Measurements from ENCODE around the gene SPTSSB. TPM values are rescaled to one million over a fixed set of nuclear protein-coding genes. Genes with fewer than 3 reads are reported as not detected.

SPTSSB gene
- total and polyA plus RNA-seq, 2 donors (not counting 1 experiment from before 2014, with no cell fraction given): not detected

- Histone ChIP-seq H3K36me3 (replicated peaks in 1 of 2; ENCODE audit: control extremely low read depth in 1 of 2, control insufficient read depth in 1 of 2, extremely low read depth in 1 of 2, insufficient read depth in 2 of 2, low read length in 1 of 2) (no peaks in the 10 kb centered on the region), H4K20me1 (ENCODE audit: control insufficient read depth, insufficient read depth, low read length, poor library complexity, severe bottlenecking) (no peaks in the 10 kb centered on the region), H3K79me2 (ENCODE audit: control insufficient read depth, insufficient read depth, low read length) (no peaks in the 10 kb centered on the region), H3K9ac (ENCODE audit: low read length) (no peak overlapping the region), H2AFZ (ENCODE audit: insufficient read depth, low read depth, low read length, poor library complexity, severe bottlenecking) (no peak overlapping the region), H3K4me2 (replicated peaks; ENCODE audit: low read depth, low read length, poor library complexity, severe bottlenecking) (no peak overlapping the region), H3K27me3 (replicated peaks in 1 of 4; ENCODE audit: control extremely low read depth in 1 of 4, control insufficient read depth in 3 of 4, insufficient read depth in 4 of 4, low read length in 3 of 4) (peaks cover 0 to 4% (median 0%) of the 10 kb centered on the region in 4 experiments), H3K4me3 (ENCODE audit: control extremely low read depth in 1 of 5, extremely low read depth in 1 of 5, insufficient read depth in 1 of 5, low read depth in 2 of 5, low read length in 4 of 5) (no peak overlapping the region), H3K4me1 (ENCODE audit: control insufficient read depth in 2 of 2, insufficient read depth in 2 of 2, low read length in 2 of 2) (no peaks in the 10 kb centered on the region), H3K27ac (ENCODE audit: low read length in 2 of 2) (no peak overlapping the region), H3K9me3 (ENCODE audit: control extremely low read depth in 1 of 3, control insufficient read depth in 2 of 3, insufficient read depth in 1 of 3, low read length in 2 of 3) (no peaks in the 10 kb centered on the region)
- Mint-ChIP-seq H3K4me1 (no peaks in the 10 kb centered on the region), H3K27me3 (peaks cover 12% of the 10 kb centered on the region), H3K9me3 (ENCODE audit: insufficient read depth) (no peaks in the 10 kb centered on the region), H3K27ac (no peak overlapping the region), H3K4me3 (no peak overlapping the region)
- ATAC-seq (ENCODE audit: low read depth) (no peak), DNase-seq (no peak)
- no CpG with 5 or more reads among the region's 1 CpG for WGBS (ENCODE audit: insufficient coverage)
- TF ChIP-seq EZH2 (IDR thresholded peaks at IDR 0.05; ENCODE audit: borderline replicate concordance, insufficient read depth, low read depth, low read length, poor library complexity, severe bottlenecking) (no peak), CTCF (IDR thresholded peaks at IDR 0.05) (no peak)
- ChIA-PET POLR2A (no interaction called here), CTCF (no interaction called here)
- intact Hi-C loops (cut with micrococcal nuclease): no loop called here
Measured at GRCh38 chr3:161356287-161356686, 15.0 kb downstream of the SPTSSB start.

GRCh38 chr3:161355508-161355907 lies 15.8 kb downstream of the SPTSSB start:
- H4K20me1 ChIP-seq (ENCODE audit: control insufficient read depth, insufficient read depth, low read length, poor library complexity, severe bottlenecking): no peaks in the 10 kb centered on the region
- CTCF ChIA-PET: no interaction called here
- no peaks in the 10 kb centered on the region for H3K79me2 ChIP-seq (ENCODE audit: control insufficient read depth, insufficient read depth, low read length)
- H2AFZ ChIP-seq (ENCODE audit: insufficient read depth, low read depth, low read length, poor library complexity, severe bottlenecking): no peak overlapping the region
- no peak overlapping the region for H3K4me3 ChIP-seq (ENCODE audit: control extremely low read depth in 1 of 5, extremely low read depth in 1 of 5, insufficient read depth in 1 of 5, low read depth in 2 of 5, low read length in 4 of 5)
- H3K27ac ChIP-seq (ENCODE audit: low read length in 2 of 2): no peak overlapping the region
- no peak overlapping the region for H3K9ac ChIP-seq (ENCODE audit: low read length)
- TF ChIP-seq EZH2 (IDR thresholded peaks at IDR 0.05; ENCODE audit: borderline replicate concordance, insufficient read depth, low read depth, low read length, poor library complexity, severe bottlenecking) (no peak), CTCF (IDR thresholded peaks at IDR 0.05) (no peak)
- ATAC-seq (ENCODE audit: low read depth): no peak
- Mint-ChIP-seq H3K27me3 (peaks cover 11% of the 10 kb centered on the region), H3K4me1 (no peaks in the 10 kb centered on the region), H3K4me3 (no peak overlapping the region), H3K9me3 (ENCODE audit: insufficient read depth) (no peaks in the 10 kb centered on the region), H3K27ac (no peak overlapping the region)
- H3K36me3 ChIP-seq (replicated peaks in 1 of 2; ENCODE audit: control extremely low read depth in 1 of 2, control insufficient read depth in 1 of 2, extremely low read depth in 1 of 2, insufficient read depth in 2 of 2, low read length in 1 of 2): no peaks in the 10 kb centered on the region
- no peak overlapping the region for H3K4me2 ChIP-seq (replicated peaks; ENCODE audit: low read depth, low read length, poor library complexity, severe bottlenecking)
- peaks cover 0 to 6% (median 0%) of the 10 kb centered on the region in 4 experiments for H3K27me3 ChIP-seq (replicated peaks in 1 of 4; ENCODE audit: control extremely low read depth in 1 of 4, control insufficient read depth in 3 of 4, insufficient read depth in 4 of 4, low read length in 3 of 4)
- no peak for DNase-seq
- POLR2A ChIA-PET: no interaction called here
- WGBS (ENCODE audit: insufficient coverage): no CpG with 5 or more reads among the region's 1 CpG
- no peaks in the 10 kb centered on the region for H3K9me3 ChIP-seq (ENCODE audit: control extremely low read depth in 1 of 3, control insufficient read depth in 2 of 3, insufficient read depth in 1 of 3, low read length in 2 of 3)
- intact Hi-C loops (cut with micrococcal nuclease): no loop called here
- no peaks in the 10 kb centered on the region for H3K4me1 ChIP-seq (ENCODE audit: control insufficient read depth in 2 of 2, insufficient read depth in 2 of 2, low read length in 2 of 2)
